Fibroblast of upper back skin (primary cell): Measurements from ENCODE around the gene PIGU.
"Not testable (repeated sequence)": the region's sequence is repeated elsewhere in the genome, so short reads cannot be mapped to it uniquely, and the experiment has no call there.

Experiments used
- DNase-seq: peaks from one replicate; pipeline ENCODE4 v3.0.0-alpha.2; 2013

PIGU gene

GRCh38 chr20:34529742-34530141 is 147.2 kb downstream of the PIGU start:
- no peak for DNase-seq

DNA sequence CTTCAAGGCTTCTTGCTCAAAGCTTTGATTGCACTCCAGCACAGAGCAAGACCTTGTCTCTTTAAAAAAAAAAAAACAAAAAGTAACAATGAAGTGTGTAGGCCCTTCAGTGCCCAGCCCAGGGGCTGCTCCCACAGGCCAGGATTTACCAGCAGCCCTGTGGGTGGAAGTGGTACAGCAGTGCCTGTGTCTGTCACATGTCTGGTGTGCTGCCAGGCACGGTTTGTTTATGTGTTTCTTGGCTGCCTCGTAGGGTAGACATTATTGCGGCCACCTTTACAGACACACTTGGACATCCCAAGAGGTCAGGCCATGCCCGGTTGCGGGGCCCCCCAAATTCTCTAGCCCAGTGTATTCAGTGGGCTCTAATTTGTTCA is 148.0 kb downstream of the PIGU start:
- no peak for DNase-seq

DNA sequence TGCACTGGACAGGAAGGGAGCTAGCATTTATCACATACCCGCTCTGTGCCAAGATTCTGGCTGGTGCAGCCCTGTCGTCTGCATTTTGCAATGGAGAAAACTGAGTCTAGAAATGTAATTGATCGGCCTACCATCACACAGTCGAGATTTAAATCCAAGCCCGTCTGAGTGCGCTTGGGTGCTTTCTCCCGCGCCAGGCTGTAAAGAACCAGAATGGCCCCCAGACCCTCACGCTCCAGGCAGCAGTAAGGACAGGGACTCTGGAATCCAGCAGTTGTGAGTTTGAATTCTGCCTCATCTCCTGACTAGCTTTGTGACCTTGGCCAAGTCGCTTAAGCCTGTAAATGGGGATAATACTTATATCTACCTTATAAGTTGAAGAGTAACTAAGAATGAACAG is 149.9 kb downstream of the PIGU start:
- no peak for DNase-seq

DNA sequence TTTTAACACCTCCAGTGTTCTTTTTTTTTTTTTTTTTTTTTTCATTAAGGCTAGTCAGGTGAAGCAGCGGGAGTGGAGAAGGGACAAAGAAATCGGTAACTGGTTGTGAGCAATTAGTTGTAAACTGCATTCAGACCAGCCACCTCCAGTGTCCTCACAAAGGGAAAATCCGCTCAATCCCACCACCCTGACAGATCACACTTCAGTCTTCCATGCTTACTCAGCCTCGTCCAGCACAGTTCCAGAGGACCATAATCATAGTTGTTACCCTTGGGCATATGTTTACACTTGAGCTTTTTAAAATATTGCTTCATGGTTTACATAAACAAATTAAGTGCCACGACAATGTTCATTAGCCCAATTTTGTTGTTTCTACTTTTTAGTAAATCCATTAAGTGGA is 150.4 kb downstream of the PIGU start:
- no peak for DNase-seq

DNA sequence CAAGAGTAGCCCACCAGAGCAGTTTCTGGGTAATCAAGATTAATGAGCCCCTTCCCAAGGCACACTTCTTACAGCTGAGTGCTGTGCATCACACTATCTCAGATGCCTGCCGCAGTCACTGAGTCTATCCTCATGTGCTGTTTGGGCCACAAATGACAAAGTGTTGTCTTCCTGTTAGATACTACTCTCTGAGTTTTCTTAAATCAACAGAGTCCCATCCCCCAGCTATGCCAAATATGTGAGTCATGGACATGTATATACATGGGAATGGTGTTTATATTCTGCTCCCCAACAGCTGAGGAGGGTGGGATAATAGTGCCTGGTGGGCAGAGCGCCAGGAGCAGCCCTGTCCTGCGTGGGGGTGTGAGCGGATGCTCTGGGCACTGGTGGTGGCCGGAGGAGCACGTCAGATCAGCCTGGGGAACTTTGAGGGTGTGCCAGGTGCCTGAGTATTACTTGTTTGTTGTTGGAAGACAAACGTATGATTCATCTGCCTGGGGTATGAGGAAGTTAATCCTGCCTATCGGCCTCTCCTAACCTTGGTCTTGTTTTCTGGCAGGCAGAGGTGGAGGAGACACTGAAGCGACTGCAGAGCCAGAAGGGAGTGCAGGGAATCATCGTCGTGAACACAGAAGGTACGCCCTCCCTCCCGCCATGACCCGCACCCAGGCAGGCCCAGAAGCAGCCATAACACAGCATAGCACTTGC is 151.0 kb downstream of the PIGU start:
- DNase-seq: peak; percentile 92

GRCh38 chr20:34525342-34525708 is 151.6 kb downstream of the PIGU start:
- DNase-seq: no peak

- no peak for DNase-seq
These were observed 152.5 kb downstream of the PIGU start for GRCh38 chr20:34524426-34524825.

- peak; percentile 50 for DNase-seq
These were observed 153.7 kb downstream of the PIGU start for GRCh38 chr20:34522969-34523871.

DNA sequence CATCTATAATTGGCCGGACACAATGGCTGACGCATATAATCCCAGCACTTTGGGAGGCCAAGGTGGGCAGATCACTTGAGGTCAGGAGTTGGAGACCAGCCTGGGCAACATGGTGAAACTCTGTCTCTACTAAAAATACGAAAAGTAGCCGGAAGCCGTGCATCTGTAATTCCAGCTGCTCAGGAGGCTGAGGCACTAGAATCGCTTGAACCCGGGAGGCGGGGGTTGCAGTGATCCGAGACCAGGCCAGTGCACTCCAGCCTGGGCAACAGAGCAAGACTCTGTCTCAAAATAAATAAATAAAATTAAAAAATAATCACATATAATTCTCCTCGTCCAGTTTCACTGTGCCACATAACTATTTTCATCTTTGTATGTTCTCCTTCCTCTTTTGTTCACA is 157.1 kb downstream of the PIGU start:
- DNase-seq: not testable (repeated sequence)

- DNase-seq: not testable (repeated sequence)
These were observed 158.0 kb downstream of the PIGU start for GRCh38 chr20:34518863-34519262.

- no peak for DNase-seq
These were observed 159.8 kb downstream of the PIGU start for GRCh38 chr20:34517114-34517505.

DNA sequence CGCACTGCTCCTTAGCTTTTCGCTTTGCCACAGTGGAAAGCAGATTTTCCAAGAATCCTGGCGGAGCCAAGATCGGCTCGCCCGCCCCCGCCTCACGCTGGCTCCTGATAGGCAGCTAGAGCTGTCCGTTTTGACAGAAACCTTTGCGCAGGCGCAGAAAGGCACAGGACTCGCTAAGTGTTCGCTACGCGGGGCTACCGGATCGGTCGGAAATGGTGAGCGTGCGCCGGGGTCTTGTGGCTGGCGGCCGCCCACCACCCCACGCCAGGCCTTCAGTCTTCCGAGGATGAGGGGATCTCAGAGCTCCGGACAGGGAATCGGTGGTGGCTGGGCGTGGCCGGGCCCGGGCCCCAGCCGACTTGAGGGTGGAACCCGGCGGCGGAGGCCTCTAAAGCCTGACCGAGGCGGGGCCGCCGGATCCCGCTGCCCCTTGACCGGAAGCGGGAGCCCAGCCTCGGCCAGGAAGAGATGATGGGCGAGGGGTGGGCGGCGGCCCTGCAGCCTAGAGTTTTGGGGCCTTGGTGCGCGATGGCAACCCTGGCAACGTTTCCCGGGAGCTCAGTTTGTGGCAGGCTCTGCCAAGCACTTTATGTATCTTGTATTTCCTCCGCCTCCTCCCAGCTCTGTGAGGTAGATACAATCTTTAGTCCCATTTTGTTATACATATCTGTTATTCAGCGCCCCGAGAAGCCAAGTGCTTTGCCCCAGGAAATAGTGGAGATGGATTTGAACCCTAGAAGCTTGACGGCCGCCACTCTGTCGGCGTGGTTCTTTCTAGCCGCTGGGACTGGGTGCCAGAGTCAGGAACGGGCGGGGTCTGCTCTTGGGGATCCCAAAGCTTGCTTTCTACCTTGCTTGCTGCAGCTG is 160.4 kb downstream of the PIGU start, which contains the start of gene DYNLRB1:
DYNLRB1 (plus strand) TSS at position 176 of the 867 bp plus-strand sequence; CDS start at position 213, 37 bp downstream.
- peak; percentile 96 for DNase-seq

- peak; percentile 36 for DNase-seq
These were observed 161.2 kb downstream of the PIGU start for GRCh38 chr20:34515484-34516246.

- DNase-seq: no peak
These were observed 161.9 kb downstream of the PIGU start for GRCh38 chr20:34514897-34515483.

- DNase-seq: not testable (repeated sequence)
These were observed 162.9 kb downstream of the PIGU start for GRCh38 chr20:34514034-34514433.

DNA sequence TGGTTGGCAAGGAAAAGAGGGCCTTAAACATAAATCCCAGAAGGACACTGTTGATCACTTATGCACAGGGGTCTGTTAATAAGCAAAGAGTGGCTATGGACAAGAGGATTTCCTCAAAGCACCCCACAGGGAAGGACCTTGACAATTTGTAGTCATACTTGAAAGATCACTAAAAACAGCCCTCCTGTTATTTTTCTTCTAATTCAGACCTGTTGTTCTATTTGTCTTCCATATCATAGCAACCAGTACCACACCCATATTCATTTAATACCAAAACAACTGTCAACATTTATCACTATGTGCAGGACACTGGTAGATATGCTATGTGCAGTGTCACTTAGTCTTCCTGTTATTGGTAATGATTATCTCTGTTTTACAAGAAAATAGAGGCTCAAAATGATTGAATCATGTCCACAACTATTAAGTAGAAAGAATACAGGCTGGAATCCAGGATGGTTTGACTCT is 163.9 kb downstream of the PIGU start:
- DNase-seq: no peak

DNA sequence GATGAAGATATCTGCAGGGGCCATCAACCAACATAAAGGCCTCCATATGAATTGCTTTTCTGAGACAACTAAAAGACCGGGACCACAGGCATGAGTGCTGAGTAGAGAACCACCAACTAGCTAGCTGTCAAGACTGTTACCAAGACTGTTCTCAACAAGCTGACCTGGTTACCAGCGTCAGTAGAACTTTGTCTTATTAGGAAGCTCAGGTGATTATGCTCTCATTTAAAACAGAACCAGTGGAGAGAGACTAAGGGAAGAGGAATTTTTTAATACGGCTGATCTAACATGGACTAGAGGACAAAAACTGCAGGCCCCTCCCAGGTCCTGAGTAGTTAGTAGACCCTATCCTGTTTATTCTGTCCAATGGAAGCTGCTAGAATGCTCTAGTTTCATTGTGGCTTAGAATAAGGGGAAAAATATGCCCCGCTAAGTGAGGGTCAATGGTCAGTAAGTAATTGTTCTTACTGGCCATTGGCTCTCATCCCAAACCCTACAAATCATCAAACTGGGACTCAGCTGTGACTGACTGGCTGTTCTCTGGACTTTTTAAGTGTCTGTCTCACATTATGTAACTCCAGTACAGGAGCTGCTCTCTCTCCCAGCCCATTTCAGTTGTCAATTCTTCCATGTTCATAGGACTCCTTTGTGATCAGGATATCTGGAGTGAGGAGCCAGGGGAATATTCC is 164.5 kb downstream of the PIGU start:
- no peak for DNase-seq

DNA sequence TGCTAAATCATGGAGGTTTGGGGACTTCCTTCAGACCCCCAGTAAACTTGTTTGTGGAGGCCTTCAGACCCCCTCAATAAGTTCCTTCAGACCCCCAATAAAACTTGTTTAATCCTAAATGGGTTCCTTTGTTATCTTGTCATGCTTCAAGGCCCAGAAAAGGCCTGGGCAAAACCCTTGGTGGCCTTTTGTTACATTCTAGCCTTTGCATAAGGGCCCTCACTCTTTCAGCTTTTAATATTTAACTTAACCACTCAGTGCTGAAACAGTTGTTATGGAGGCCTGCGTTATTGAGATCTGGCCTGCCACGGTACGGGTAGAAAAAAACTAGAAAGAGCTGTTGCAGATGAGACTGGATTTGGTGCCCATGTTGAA is 165.0 kb downstream of the PIGU start:
- no peak for DNase-seq

- no peak for DNase-seq
These were observed 166.3 kb downstream of the PIGU start for GRCh38 chr20:34510575-34510974.
